Neural crest cell (in vitro differentiated cells): Measurements from ENCODE around the gene MRPS25. TPM values are rescaled to one million over a fixed set of nuclear protein-coding genes. Genes with fewer than 3 reads are reported as not detected.

Experiments
- DNase-seq: peaks from one replicate; pipeline ENCODE4 v3.0.0; 2021; ENCODE audit warnings: low read depth, mixed read lengths, low spot score
- H3K27ac Mint-ChIP-seq: one replicate; pipeline ENCODE4 v1.8.0; 2021; ENCODE audit warnings: mild to moderate bottlenecking, mixed read lengths; ENCODE audit not compliant: unreplicated experiment
- H3K27me3 Mint-ChIP-seq: 2 replicates; pipeline ENCODE4 v1.8.0; 2021; ENCODE audit warnings: low read depth, mild to moderate bottlenecking, mixed read lengths
- H3K36me3 Mint-ChIP-seq: 2 replicates; pipeline ENCODE4 v1.8.0; 2021; ENCODE audit warnings: low read depth, mild to moderate bottlenecking, mixed read lengths
- H3K4me1 Mint-ChIP-seq: 2 replicates; pipeline ENCODE4 v1.8.0; 2021; ENCODE audit warnings: mixed read lengths
- H3K4me3 Mint-ChIP-seq: one replicate; pipeline ENCODE4 v1.8.0; 2021; ENCODE audit warnings: mild to moderate bottlenecking, mixed read lengths
- H3K9me3 Mint-ChIP-seq: 2 replicates; pipeline ENCODE4 v1.8.0; 2021; ENCODE audit warnings: mixed read lengths
- total RNA-seq: library from RNA; stranded (reverse); gene quantifications from 2 replicates; pipeline ENCODE4 v1.2.1, GENCODE V29; 2021
- TF ChIP-seq, protein P1 (sequence below): fragments of 200-600 bp; sonication (generic); conservative IDR thresholded peaks from 2 replicates; pipeline ENCODE4 v1.5.0; 2021; ENCODE audit warnings: antibody characterized with exemption, mild to moderate bottlenecking

The MRPS25 gene
- total RNA-seq, 1 donor from 2014 or later, result 60.9 TPM

DNA sequence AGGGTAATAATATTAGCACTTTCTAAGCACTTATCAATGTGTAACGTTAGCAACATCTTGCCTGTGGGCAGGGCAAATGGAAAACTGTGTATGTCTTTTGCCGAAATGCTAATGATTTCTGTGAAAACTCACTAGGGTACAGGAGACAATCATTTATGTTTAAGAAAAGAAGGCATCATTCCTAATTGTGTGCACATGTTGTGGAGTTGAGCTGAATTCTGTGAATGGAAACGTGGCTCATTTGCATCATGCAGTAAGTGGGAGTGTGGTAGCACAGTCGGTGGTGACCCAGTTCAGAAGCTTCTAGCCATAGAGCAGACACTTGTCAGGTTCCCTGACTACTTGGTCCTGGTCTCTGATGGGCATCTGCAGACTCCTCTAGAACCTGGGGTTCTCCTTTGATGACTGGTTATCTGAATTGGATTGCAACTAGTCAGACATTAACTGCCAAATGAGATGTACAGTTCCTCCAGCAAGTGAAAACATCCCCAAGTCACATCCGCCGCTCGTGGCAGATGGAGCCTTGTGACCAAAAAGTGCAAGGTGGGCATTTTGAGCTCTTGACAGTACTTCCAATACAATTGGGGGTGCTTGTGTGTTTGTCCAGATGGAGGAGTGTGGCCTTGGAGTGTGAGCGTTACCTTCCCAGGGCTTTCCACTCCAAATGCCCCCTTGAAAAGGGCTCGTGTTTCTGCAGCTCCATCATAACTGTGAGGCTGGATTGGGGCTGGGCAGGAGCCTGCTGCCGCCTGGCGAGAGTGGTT, 21.5 kb downstream of the MRPS25 start:
- Mint-ChIP-seq H3K27ac (no peak overlapping the region), H3K9me3 (no peaks in the 10 kb centered on the region), H3K4me1 (peaks cover 4% of the 10 kb centered on the region), H3K27me3 (no peaks in the 10 kb centered on the region), H3K4me3 (no peak overlapping the region), H3K36me3 (peaks cover 20% of the 10 kb centered on the region)
- TF ChIP-seq, protein P1, sequence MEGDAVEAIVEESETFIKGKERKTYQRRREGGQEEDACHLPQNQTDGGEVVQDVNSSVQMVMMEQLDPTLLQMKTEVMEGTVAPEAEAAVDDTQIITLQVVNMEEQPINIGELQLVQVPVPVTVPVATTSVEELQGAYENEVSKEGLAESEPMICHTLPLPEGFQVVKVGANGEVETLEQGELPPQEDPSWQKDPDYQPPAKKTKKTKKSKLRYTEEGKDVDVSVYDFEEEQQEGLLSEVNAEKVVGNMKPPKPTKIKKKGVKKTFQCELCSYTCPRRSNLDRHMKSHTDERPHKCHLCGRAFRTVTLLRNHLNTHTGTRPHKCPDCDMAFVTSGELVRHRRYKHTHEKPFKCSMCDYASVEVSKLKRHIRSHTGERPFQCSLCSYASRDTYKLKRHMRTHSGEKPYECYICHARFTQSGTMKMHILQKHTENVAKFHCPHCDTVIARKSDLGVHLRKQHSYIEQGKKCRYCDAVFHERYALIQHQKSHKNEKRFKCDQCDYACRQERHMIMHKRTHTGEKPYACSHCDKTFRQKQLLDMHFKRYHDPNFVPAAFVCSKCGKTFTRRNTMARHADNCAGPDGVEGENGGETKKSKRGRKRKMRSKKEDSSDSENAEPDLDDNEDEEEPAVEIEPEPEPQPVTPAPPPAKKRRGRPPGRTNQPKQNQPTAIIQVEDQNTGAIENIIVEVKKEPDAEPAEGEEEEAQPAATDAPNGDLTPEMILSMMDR, result no peak
- no peak for DNase-seq

DNA sequence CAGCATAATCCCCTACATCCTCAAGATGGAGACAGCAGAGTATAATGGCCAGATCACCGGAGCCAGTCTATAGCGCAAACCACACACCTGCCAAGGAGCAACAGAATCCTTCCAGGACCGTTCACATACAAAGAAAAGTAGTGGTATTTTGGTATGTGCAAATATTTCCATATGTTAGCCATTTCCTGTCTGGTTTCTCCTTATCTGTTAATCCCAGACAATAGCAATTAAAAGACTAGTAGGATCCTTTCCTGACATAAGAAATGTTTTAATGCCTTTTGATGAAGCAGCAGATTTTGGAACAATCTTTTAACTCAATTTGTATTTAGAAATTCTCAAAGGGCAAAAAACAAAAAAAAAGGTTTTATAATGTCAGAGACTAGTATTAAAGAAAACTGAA, 22.2 kb downstream of the MRPS25 start:
- TF ChIP-seq, protein P1, result no peak
- H3K36me3 Mint-ChIP-seq, result peaks cover 20% of the 10 kb centered on the region
- no peaks in the 10 kb centered on the region for H3K9me3 Mint-ChIP-seq
- DNase-seq, result no peak
- no peak overlapping the region for H3K4me3 Mint-ChIP-seq
- H3K4me1 Mint-ChIP-seq, result no peaks in the 10 kb centered on the region
- H3K27ac Mint-ChIP-seq, result no peak overlapping the region
- no peaks in the 10 kb centered on the region for H3K27me3 Mint-ChIP-seq

DNA sequence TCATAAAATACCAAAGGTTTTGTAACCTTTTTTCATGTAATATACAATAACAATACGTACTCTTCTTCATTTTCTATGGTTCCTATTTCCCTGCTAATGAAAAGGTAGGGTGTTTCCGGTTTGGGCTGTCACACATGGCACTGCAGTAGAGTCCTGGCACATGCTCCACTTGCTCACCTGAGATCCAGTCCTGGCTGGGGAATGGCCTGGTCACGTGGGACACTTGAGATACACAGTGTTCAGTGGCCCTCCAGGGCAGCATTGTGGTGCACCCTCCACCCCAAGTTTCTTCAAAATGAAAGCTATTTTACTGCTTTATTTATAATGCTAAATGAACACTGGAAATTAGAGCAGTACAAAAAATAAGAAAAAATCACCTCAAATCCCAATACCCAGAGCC, 23.2 kb downstream of the MRPS25 start:
- H3K9me3 Mint-ChIP-seq, result no peaks in the 10 kb centered on the region
- DNase-seq, result no peak
- TF ChIP-seq, protein P1, result no peak
- no peak overlapping the region for H3K4me3 Mint-ChIP-seq
- no peaks in the 10 kb centered on the region for H3K27me3 Mint-ChIP-seq
- peaks cover 20% of the 10 kb centered on the region for H3K36me3 Mint-ChIP-seq
- no peak overlapping the region for H3K27ac Mint-ChIP-seq
- no peaks in the 10 kb centered on the region for H3K4me1 Mint-ChIP-seq

DNA sequence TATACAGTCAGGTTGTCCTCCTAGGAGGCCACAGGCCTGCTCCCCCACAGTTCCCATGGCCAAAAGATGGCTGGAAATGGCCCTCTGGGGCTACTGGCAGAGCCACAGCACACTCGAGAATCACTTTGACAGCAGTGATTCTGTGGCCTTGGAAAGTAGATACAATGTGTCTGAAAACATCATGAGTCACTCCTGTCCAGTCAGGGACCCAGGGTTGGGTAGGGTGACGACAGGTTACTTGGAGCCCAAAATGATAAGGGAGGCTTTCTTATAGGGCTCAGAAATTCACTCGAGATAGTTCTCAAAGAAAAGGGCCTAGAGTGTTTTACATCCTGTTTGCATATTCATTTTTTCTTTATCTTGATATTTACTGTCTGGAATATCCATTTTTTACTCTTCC, 24.3 kb downstream of the MRPS25 start:
- H3K27me3 Mint-ChIP-seq, result no peaks in the 10 kb centered on the region
- TF ChIP-seq, protein P1, result no peak
- H3K36me3 Mint-ChIP-seq, result peaks cover 13% of the 10 kb centered on the region
- H3K4me1 Mint-ChIP-seq, result no peaks in the 10 kb centered on the region
- DNase-seq, result no peak
- no peak overlapping the region for H3K27ac Mint-ChIP-seq
- H3K9me3 Mint-ChIP-seq, result no peaks in the 10 kb centered on the region
- no peak overlapping the region for H3K4me3 Mint-ChIP-seq

DNA sequence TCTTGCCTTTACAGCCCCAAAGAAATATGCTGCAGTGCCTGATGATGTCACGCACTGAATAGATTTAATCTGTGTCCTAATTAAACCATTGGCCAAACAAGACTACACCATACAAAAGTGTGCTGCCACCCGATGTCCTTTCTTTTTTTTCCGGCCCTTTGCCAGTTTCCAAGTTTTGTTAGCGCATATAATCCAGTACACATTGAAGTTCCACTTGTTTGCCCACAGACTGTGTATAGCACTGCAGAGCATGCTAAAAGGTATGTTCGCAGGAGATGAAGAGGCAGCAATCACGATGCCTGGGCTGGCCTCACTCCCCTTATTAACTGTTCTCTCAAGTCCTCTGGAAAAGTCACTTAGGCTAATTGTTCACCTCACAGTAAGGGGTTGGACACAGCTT, 26.8 kb downstream of the MRPS25 start:
- H3K36me3 Mint-ChIP-seq, result peaks cover 10% of the 10 kb centered on the region
- no peaks in the 10 kb centered on the region for H3K27me3 Mint-ChIP-seq
- H3K27ac Mint-ChIP-seq, result no peak overlapping the region
- H3K9me3 Mint-ChIP-seq, result no peaks in the 10 kb centered on the region
- no peak overlapping the region for H3K4me3 Mint-ChIP-seq
- no peak for DNase-seq
- no peaks in the 10 kb centered on the region for H3K4me1 Mint-ChIP-seq
- TF ChIP-seq, protein P1, result no peak
